AG04450 (cell line): ENCODE measurements around the gene TENT5C. TPM values are rescaled to one million over a fixed set of nuclear protein-coding genes. Genes with fewer than 3 reads are reported as not detected.

ENCODE experiments used
- CTCF ChIA-PET: fragments of 300-600, 350-600 bp; formaldehyde crosslinking; extraction: SDS; loops from one replicate; lab custom pipeline; 2022; ENCODE audit warnings: antibody characterized with exemption, inconsistent platforms; lab: Charles Lee
- POLR2A ChIA-PET: fragments of 350-600 bp; formaldehyde crosslinking; extraction: SDS; loops from one replicate; lab custom pipeline; 2021; ENCODE audit warnings: antibody characterized with exemption, inconsistent platforms; lab: Yijun Ruan, JAX
- DNase-seq: peaks from one replicate; pipeline ENCODE4 v3.0.0-alpha.2; 2011; ENCODE audit warnings: low read depth, low spot score
- H3K27ac ChIP-seq: one replicate; pipeline ENCODE4 v1.5.1; 2012; ENCODE audit warnings: low read depth, low read length, control low read depth
- H3K27me3 ChIP-seq: one replicate; pipeline ENCODE4 v1.6.0; 2012; ENCODE audit warnings: low read length; ENCODE audit not compliant: control insufficient read depth, insufficient read depth
- H3K4me3 ChIP-seq: 2 replicates; pipeline ENCODE4 v1.5.1; 2011; ENCODE audit warnings: mild to moderate bottlenecking, low read depth, low read length, control low read depth
- H3K9me3 ChIP-seq: 2 replicates; pipeline ENCODE4 v1.5.1; 2012; ENCODE audit warnings: low read length; ENCODE audit not compliant: control insufficient read depth, insufficient read depth
- CTCF ChIP-seq: IDR thresholded peaks from 2 replicates; pipeline ENCODE4 v1.5.1; 2011; ENCODE audit warnings: low read depth, low read length, control low read depth, inconsistent platforms
- polyA plus RNA-seq: library from polyadenylated mRNA; depleted of rRNA; stranded (reverse); fragments of >200 nt; gene quantifications from 2 replicates; pipeline ENCODE4 v1.2.3, GENCODE V29; 2011

Gene TENT5C
- polyA plus RNA-seq, 1 experiment, result 29.2 TPM

- Histone ChIP-seq H3K4me3 (peak overlapping the region; percentile 91), H3K27ac (peak overlapping the region; percentile 11), H3K27me3 (peaks cover 7% of the 10 kb centered on the region), H3K9me3 (no peaks in the 10 kb centered on the region)
- TF ChIP-seq CTCF, result no peak
- no peak for DNase-seq
- CTCF ChIA-PET, result interaction anchor here (0.5 to 2.9 kb wide), 6 partner anchors 11 to 289 kb away, joined by 3 to 32 read pairs (median 4); no protein-coding TSS in a partner anchor
- POLR2A ChIA-PET, result interaction anchor here (0.9 to 1.8 kb wide), 9 partner anchors 8 to 292 kb away, joined by 3 to 9 read pairs (median 5); no protein-coding TSS in a partner anchor
Measured at GRCh38 chr1:117606649-117607430, 992 bp downstream of the TENT5C start.

GRCh38 chr1:117607471-117607870, 1.6 kb downstream of the TENT5C start:
- ChIA-PET POLR2A (interaction anchor here (1.8 kb wide), 1 partner anchor 67 kb away, joined by 6 read pairs; no protein-coding TSS in a partner anchor), CTCF (interaction anchor here (0.6 to 2.9 kb wide), 6 partner anchors 72 to 318 kb away, joined by 3 to 32 read pairs (median 7); no protein-coding TSS in a partner anchor)
- H3K27me3 ChIP-seq, result peaks cover 4% of the 10 kb centered on the region
- no peaks in the 10 kb centered on the region for H3K9me3 ChIP-seq
- no peak for TF ChIP-seq CTCF
- DNase-seq, result no peak
- peak overlapping the region; percentile 91 for H3K4me3 ChIP-seq
- H3K27ac ChIP-seq, result no peak overlapping the region

- Histone ChIP-seq H3K4me3 (peak overlapping the region; percentile 91), H3K27me3 (peaks cover 4% of the 10 kb centered on the region), H3K27ac (no peak overlapping the region), H3K9me3 (no peaks in the 10 kb centered on the region)
- CTCF ChIA-PET, result interaction anchor here (0.6 to 2.9 kb wide), 5 partner anchors 73 to 318 kb away, joined by 4 to 32 read pairs (median 9); no protein-coding TSS in a partner anchor
- TF ChIP-seq CTCF, result no peak
- DNase-seq, result no peak
- POLR2A ChIA-PET, result no interaction called here
Measured at GRCh38 chr1:117608115-117608615, 2.3 kb downstream of the TENT5C start.

- Histone ChIP-seq H3K9me3 (no peaks in the 10 kb centered on the region), H3K27ac (no peak overlapping the region), H3K4me3 (peak overlapping the region; percentile 91), H3K27me3 (peaks cover 4% of the 10 kb centered on the region)
- DNase-seq, result no peak
- POLR2A ChIA-PET, result interaction anchor here (1.5 kb wide), 1 partner anchor 88 kb away, joined by 6 read pairs; no protein-coding TSS in a partner anchor
- CTCF ChIA-PET, result interaction anchor here (0.9 to 2.7 kb wide), 4 partner anchors 73 to 286 kb away, joined by 4 to 9 read pairs (median 6); no protein-coding TSS in a partner anchor
- no peak for TF ChIP-seq CTCF
Measured at GRCh38 chr1:117608758-117609157, 2.9 kb downstream of the TENT5C start.
